ENCODE measurements around the gene PRR23E. TPM values are rescaled to one million over a fixed set of nuclear protein-coding genes. Genes with fewer than 3 reads are reported as not detected.

Gene PRR23E
- polyA plus RNA-seq, 1 of the 3 experiments (the other 2 are of a cell fraction), result not detected

DNA sequence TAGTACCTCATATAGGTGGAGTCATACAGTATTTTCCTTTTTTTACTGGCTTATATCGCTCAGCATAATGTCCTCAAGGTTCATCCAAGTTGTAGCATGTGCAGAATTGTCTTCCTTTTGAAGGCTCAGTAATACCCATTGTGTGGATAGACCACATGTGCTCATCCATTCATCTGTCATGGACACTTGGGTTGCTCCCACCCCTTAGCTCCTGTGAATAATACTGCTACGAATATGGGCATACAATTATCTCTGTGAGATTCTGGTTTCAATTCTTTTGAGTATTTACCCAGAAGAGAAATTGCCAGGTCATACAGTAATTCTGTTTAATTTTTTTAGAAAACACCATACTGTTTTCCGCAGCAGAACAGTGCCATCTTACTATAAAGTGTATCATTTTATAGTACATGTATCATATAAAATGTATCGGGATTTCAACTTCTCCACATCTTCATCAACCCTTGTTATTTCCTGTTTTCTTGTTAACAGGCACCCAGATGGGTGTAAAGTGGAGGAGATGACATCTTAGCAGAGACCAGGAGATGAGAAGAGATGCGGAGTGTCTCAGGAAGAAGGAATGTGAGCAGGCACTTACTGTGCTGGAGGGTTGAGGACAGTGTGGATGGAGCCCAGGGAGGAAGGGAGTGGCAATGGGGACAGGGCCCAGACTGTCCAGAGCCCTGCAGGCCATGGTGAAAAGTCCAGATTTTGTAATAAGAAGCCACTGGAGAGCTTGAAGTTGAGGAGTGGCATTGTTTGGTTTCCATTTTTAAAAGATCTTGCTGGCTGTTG is 27.0 kb upstream of the PRR23E start:
- no peaks in the 10 kb centered on the region for H4K20me1 ChIP-seq (ENCODE audit: insufficient read depth)
- WGBS (ENCODE audit: low lambda C conversion rate), result 40% methylated on average over 5 of the region's 5 CpGs
- CTCF ChIA-PET, result no interaction called here
- TF ChIP-seq, protein P1, sequence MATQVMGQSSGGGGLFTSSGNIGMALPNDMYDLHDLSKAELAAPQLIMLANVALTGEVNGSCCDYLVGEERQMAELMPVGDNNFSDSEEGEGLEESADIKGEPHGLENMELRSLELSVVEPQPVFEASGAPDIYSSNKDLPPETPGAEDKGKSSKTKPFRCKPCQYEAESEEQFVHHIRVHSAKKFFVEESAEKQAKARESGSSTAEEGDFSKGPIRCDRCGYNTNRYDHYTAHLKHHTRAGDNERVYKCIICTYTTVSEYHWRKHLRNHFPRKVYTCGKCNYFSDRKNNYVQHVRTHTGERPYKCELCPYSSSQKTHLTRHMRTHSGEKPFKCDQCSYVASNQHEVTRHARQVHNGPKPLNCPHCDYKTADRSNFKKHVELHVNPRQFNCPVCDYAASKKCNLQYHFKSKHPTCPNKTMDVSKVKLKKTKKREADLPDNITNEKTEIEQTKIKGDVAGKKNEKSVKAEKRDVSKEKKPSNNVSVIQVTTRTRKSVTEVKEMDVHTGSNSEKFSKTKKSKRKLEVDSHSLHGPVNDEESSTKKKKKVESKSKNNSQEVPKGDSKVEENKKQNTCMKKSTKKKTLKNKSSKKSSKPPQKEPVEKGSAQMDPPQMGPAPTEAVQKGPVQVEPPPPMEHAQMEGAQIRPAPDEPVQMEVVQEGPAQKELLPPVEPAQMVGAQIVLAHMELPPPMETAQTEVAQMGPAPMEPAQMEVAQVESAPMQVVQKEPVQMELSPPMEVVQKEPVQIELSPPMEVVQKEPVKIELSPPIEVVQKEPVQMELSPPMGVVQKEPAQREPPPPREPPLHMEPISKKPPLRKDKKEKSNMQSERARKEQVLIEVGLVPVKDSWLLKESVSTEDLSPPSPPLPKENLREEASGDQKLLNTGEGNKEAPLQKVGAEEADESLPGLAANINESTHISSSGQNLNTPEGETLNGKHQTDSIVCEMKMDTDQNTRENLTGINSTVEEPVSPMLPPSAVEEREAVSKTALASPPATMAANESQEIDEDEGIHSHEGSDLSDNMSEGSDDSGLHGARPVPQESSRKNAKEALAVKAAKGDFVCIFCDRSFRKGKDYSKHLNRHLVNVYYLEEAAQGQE (IDR thresholded peaks at IDR 0.05; ENCODE audit: low read depth, low read length), result no peak
- TF ChIP-seq TCF12 (IDR thresholded peaks at IDR 0.05) (no peak), TEAD4 (IDR thresholded peaks at IDR 0.05; ENCODE audit: borderline replicate concordance, insufficient read depth) (no peak), FOSL2 (IDR thresholded peaks at IDR 0.05; ENCODE audit: borderline replicate concordance, low read depth) (no peak), SMC3 (IDR thresholded peaks at IDR 0.05; ENCODE audit: low read depth, low read length) (no peak), TAF1 (IDR thresholded peaks at IDR 0.05; ENCODE audit: borderline replicate concordance, low read depth, low read length) (no peak), FOXM1 (IDR thresholded peaks at IDR 0.05; ENCODE audit: low read depth) (no peak), EP300 (IDR thresholded peaks at IDR 0.05; ENCODE audit: borderline replicate concordance in 1 of 2, low read depth in 1 of 2, low read length in 1 of 2) (no peak), ELF1 (IDR thresholded peaks at IDR 0.05) (no peak), GATA2 (CRISPR knock-in tag; IDR thresholded peaks at IDR 0.05) (no peak), USF1 (IDR thresholded peaks at IDR 0.05; ENCODE audit: borderline replicate concordance, low read depth) (no peak), GABPA (IDR thresholded peaks at IDR 0.05; ENCODE audit: low read depth) (no peak), NRF1 (IDR thresholded peaks at IDR 0.05; ENCODE audit: low read depth, low read length) (no peak)
- TF ChIP-seq, protein P2, sequence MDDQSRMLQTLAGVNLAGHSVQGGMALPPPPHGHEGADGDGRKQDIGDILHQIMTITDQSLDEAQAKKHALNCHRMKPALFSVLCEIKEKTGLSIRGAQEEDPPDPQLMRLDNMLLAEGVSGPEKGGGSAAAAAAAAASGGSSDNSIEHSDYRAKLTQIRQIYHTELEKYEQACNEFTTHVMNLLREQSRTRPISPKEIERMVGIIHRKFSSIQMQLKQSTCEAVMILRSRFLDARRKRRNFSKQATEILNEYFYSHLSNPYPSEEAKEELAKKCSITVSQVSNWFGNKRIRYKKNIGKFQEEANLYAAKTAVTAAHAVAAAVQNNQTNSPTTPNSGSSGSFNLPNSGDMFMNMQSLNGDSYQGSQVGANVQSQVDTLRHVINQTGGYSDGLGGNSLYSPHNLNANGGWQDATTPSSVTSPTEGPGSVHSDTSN (IDR thresholded peaks at IDR 0.05), result no peak
- H3K4me3 ChIP-seq (ENCODE audit: low read depth in 2 of 2, low read length in 1 of 2), result no peak overlapping the region
- no peak overlapping the region for H3K9ac ChIP-seq
- H3K27me3 ChIP-seq (ENCODE audit: insufficient read depth), result no peaks in the 10 kb centered on the region
- no peaks in the 10 kb centered on the region for H3K9me3 ChIP-seq
- H2AFZ ChIP-seq (ENCODE audit: low read depth), result no peak overlapping the region
- no peaks in the 10 kb centered on the region for H3K9me2 ChIP-seq
- no peaks in the 10 kb centered on the region for H3F3A ChIP-seq (replicated peaks; ENCODE audit: insufficient read depth)
- H3K36me3 ChIP-seq (replicated peaks in 1 of 2; ENCODE audit: control insufficient read depth in 1 of 2, insufficient read depth in 2 of 2, low read length in 1 of 2), result no peaks in the 10 kb centered on the region
- H3K4me2 ChIP-seq, result no peak overlapping the region
- no peaks in the 10 kb centered on the region for H3K79me2 ChIP-seq (ENCODE audit: insufficient read depth)
- no peak overlapping the region for H3K27ac ChIP-seq (ENCODE audit: low read depth in 2 of 2, low read length in 1 of 2)
- peaks cover 7 to 15% of the 10 kb centered on the region in 2 experiments; a peak in 3 of 4 replicates for H3K4me1 ChIP-seq (ENCODE audit: control insufficient read depth in 1 of 2, insufficient read depth in 2 of 2, low read depth in 1 of 2, low read length in 1 of 2)
- no peak for DNase-seq
- POLR2A ChIA-PET, result no interaction called here

Data from SK-N-SH (cell line).